Stimulated activated CD4-positive, alpha-beta T cell treated with anti-CD3 and anti-CD28 coated beads, Interleukin-1b, Interleukin-23, amount 100 ng/mL, for 48 hours (primary cell): ENCODE data around the gene LRRN3.
A peak's percentile ranks its signal among the peaks of the same experiment; 100 is the strongest.

Source experiments
- DNase-seq: peaks from one replicate; pipeline ENCODE4 v3.0.0-alpha.2; 2020

Gene LRRN3

DNA sequence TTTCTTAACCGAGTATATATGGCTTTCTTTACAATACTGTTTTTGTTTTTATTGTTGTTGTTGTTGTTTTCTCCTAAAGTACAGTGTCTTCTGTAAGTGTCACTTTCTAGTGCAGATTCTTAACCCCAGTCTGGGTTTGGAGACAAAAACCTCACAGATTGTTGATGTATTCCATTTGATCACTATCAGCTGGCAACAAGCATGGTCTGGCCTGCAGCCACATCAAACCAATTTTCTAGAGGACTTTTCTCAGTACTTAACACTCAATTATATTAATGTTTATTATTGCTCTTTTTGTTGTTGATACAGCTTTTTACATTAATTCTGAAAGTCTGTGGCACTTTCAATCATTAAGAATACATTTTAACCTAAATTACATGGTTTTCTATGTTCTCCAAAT, 17.1 kb downstream of the LRRN3 start:
- no peak for DNase-seq

DNA sequence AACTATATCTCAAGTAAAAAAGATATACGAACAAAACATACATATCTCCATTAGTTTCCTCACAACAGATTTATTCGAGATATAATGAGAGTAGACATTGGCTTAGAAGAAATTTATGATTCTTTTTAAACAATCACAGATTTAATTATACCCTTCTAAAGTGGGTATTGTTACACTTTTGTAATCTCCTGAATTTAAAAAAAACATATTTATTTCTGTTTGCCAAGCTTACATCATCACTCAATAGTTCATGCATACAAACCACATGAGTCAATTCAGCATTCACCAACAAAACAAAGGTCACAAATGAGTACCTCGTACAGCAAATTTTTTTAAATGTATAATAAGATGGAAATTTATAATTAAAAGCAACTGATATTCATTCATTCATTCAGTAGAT, 17.6 kb downstream of the LRRN3 start:
- DNase-seq: no peak

DNA sequence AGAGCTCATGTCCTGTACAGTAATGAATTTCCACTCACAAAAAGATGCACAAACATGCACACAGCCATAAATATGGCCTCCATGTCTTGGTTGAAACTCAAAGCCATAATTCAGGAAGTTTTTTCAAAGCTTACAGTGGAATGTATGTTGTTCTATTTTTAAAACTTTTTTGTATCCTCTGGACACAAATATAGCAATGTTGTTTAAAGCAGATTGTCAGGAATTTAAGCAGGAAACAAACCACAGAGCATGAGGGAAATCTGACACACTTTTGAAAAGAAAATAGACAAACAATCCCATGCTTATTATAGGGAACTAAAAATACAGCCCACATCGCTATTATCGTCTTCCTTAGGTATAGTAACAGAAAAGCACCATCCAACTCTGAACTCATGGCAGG, 21.5 kb downstream of the LRRN3 start:
- DNase-seq: no peak

DNA sequence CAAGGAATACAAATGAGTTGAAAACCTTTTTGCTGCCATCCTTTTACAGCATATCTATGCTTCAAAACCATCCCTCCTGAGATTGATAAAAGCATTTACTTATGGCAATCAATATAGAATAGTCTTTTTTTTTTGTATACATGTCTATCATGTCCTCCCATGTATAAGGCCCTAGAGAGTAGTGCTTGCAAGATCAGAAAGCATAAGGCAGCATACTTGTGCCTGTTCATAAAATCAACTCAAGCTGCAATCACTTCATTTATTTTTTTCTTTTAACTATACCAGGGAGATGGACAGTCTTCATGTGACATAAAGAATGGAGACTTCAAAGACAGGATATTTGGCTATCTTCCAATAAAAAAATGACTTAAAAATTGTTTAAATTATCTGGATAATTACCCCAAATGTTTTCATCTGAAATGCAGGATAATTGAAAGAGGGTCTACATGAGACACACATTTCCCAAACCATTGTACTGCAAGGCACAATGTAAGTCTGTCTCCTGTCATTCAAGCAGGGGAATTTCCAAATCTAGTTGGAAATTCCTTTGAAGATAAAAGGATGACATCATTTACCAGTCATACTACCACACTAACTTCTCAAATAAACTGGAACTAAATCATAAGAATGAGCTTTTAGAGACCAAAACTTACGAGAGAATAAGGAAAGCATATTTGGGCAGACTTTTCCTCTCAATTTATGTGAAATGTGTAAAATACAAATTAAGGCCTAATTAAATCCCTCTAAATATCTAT, 22.5 kb downstream of the LRRN3 start:
- DNase-seq: no peak

DNA sequence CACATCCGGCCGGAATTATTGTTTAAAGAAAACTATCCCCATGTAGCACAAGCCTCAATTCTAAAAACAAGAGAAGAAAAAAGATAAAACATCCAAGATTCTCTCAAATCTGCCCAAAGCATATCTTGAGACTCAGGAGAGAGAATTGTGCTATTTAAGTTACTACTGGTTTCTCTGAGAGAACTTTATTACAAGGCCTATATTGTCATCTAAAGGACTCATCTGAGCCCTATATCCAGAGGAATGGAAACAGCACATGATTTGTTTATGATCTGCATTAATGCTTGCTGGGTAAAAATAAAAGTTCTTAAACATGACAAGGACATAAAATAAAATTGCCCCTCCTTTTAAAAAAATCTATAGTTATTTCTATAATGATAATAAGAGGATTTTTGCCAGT, 25.0 kb downstream of the LRRN3 start:
- DNase-seq: no peak

DNA sequence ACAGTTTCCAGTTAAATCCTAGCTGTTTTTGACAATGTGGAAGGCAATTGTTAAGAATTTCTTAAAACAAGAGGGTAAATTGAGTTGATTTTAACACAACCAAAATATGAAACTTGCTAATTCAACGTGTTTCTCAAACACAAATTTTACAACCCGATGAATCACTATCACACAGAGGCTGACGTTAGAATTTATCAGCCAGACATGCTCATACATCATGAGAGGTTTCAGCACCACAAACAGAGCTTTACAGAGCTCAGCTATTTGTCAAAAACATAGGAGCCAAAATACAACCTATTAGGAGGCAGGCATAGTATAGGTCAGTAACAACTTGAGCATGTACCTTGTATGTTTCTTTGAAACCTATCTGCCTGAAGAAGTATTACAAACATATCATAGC, 36.1 kb downstream of the LRRN3 start:
- DNase-seq: no peak

DNA sequence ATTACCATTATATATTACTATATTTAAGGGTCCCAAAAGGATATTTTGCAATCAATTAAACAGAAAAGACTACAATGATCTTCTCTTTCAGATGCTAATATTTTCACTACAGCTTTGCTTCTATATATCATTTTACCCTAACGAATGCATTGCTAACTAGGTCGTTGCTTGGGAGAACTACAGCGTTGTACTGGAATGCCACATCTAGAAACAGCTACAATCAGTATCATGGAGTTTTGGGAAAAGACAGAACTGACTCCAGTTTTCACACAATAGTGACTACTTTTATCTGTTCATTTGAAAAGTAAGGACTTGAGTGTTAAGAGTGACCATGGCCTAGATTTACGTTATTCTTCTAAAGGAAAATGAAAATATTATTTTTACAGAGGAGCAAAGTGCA, 38.5 kb downstream of the LRRN3 start:
- DNase-seq: no peak

DNA sequence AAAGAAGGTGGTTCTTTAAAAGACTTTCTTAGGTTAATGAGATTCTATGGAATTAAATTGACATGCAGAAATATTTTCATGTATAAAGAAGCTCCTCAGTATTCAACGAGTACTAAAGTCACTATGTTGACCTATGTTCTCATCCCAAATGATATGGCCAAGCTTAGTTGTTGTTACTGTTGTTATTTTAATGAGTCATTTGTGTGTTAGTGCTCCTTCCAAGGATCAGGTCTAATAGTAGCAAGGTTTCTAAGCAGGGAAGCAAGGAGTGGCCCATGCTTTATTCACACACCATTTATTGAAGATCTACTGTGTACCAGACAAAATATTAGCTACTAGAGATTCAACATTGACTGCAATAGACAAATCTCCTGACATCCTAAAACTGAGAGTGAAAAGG, 41.9 kb downstream of the LRRN3 start:
- DNase-seq: no peak

DNA sequence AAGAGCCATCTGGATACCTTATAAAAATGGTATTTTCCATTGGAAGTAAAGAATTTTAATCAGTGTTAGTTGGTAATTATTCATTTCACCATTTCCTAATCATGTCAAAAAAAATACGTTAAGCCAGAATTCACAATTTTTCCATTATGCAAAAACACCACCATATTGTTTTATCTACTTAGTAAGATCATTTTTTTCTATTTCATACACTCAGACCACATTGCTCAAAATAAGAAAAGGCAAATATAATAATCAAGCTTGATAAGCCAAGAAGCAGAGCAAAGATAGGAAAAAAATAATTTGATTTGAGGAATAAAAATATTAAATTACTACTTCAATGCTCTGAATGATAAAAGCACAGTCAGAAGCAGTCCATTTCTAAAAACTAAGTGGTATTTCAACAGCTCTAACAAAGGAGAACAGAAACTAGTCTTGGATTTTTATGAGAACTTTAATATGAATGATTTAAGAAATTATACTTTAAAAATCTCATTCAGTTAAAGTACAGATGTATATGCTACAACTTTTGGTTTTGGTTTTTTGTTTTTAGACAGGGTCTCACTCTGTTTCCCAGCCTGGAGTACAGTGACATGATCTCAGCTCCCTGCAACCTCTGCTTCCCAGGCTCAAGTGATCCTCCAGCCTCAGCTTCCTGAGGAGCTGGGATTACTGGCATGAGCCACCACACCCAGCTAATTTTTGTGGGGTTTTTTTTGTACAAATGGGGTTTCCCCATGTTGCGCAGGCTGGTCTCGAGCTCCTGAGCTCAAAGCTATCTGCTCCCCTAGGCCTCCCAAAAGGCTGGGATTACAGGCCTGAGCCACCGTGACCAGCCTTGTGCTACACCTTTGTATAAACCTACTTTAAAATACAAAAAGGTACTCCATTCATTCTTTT, 46.6 kb downstream of the LRRN3 start:
- peak; percentile 51 for DNase-seq

DNA sequence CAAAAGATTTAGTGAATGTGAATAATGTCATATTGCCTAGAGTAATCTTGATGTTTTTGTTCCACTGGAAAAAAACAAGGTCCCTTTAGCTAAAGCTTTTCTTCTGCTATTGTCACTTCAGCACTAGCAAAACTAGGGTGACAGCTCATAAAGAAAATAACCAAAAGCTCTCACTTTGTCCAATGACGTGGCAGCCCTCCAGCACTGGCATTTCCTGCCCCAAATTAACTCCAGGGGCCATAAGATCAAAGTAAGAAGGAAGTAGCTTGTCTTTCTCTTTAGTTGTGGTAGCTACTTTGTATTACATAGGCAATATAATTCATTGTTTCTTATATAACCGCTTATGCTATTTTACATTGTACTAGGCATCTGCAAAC, 47.3 kb downstream of the LRRN3 start:
- peak; percentile 77 for DNase-seq

DNA sequence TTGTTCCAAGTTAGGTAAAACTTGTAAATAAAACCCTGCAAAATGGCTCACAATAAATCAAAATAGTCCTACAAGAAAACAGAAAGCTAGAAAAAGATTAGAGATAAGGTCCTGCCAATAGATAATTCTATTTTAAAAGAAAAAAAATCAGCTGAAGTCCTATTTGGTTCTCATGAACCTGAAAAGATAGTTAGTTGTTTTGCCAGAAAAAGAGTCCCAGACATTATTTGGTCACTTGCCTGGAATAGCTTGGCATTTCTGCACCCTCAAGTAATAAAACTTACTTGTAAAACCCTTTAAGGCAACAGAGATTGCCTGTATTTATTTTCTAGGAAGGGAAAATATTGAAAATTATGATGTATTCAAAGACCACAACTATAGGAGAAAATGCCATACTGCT, 47.7 kb downstream of the LRRN3 start:
- DNase-seq: no peak

DNA sequence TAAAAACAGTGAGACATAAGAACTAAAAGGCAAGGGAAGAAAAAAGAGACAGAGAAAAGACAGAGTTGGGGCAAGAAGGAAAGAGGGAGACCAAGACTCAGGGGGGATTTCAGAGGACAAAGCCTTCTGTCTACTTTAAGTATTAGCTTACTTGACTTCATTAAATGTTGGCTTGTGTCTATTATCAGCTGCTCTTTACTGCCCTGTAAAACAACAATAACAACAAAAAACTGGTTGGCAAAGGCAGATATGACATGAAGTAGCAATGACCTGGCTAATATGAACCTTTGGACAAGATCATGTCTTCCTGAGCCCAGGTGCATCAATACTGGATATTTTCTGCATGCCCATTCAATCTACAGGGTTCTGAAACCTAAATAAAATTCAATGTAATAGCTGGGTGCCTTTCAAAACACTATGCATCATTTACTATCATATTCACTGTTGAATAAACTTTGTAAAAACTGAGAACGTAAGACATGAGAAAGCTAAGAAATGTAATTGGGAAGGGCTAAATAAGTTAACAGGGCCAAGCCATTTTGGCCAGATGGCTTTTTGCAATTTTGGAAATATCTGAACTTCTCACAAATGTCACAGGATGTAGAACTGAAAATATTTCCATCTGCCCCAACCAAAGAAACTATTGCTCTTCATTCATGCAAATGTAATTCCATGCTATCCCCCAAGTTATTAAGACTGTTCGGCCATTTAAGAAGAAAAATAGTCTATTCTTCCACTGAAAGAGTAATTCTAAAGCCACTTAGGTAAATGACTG, 49.4 kb downstream of the LRRN3 start:
- DNase-seq: no peak

DNA sequence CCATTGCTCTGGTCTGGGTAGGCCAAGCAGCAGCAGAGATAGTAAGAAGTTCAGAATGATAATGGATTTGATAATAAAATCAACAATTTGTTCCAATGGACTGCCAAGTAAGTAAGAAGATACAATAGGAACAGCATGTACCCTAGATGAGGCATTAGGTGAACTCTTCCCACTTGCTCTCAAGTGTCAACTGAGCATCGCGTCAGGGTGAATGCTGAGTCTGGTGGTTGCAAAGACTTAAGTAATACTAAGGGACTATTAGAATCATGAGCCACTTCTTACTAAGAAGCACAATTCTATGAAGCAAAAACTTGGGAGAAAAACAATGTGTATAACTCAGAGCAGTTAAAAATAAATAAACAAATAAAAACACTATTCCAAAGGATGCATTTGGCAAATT, 54.5 kb downstream of the LRRN3 start:
- DNase-seq: no peak

DNA sequence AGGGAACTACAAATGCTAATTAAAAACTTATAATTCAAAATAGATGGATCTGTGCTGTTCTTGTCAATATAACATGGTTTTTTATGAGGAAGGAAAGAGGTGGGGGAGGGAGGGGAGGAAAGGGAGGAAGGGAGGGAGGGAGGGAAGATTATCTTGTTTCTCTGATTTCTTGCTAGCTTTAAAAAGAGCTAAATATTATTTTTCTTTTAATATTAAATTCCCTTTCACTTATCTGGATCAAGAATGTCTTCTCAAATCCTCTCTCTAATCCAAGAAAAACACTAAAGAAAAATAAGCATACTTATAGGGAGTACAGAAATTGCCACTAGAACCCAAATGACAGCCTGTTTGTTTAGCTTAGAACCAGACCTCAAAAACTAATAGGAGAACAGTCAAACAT, 55.2 kb downstream of the LRRN3 start:
- no peak for DNase-seq

DNA sequence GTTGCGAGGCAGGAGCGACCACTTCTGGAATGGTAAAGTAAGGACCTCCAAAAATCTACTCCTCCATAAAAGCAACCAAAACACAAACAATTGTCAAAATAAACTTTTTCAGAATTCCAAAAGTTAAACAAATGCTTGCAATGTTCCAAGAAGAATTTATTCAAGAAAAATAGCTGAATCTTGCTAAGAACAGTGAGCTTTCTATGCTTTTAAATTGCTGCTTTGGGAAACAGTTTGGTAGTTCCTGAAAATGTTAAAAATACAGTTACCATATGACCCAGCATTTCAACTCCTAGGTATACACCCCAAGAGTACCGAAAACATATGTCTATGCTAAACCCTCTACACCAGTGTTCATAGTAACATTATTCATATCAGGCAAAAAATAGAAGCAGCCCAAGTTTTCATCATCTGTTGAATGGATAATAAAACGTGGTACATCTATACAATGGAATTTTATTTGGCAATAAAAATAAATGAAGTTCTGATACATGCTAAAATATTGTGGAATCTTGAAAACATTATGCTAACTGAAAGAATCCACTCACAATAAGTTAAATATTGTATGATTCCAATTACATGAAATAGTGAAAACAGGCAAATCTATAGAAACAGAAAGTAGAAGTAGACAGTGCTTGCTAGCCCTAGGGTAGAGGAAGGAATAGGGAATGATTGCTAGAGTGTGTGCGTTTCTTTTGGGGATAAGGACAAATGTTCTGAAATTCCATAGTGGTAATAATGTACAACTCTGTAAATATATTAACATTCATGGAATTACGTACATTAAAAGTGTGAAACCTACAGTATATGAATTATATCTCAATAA, 57.0 kb downstream of the LRRN3 start:
- no peak for DNase-seq

DNA sequence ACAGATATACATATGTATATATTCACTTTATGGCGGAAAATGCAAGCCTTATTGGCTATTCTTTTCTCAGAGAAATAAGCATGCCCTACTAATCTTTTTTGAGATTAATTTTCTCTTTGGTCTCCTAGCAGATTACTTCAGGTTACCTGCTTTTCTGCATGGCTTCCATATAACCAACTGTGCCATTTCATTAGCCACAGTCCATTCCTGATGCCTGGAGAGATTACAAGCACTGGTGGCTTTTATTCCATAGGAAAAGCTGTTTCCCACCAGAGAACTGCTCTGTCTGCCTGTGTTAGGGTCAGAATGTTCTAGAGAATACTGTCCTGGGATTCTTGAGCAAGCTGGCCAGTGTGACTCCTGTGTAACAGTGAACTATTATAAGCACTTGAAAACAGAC, 59.8 kb downstream of the LRRN3 start:
- DNase-seq: no peak

DNA sequence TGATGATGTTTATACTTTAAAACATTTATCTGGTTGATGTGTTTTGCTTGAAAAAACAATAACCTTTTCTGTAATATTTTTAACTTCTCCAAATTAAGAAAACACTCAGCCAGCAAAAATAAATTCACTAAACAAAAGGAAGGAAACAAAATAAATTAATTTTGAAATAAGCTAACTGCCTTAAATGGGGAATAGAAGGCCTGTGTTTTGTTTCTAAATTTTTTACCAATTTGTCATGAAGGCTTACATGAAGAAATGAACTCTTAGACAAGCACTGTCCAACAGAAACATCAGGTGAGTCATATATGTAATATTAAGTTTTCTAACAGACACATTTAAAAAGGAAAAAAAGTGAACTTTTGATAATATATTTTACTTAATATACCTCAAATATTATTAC, 68.5 kb downstream of the LRRN3 start:
- no peak for DNase-seq

DNA sequence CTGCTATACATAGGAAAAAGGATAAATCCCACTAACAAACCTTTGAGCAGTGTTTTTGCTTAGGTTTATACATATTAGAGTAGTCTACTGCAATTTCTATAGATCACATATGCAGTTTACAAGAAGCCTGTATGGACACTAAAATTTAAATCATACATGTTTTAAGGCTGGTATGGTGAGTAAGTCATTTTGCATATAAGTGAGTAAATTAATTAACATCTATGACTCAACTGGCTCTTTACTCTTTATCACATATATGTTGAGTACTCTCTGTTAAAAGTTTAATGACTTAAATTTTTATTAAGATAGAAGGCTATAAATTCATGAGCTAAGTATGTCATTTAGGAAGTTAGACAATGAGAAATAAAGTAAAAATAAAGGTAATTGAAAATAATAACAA, 69.4 kb downstream of the LRRN3 start:
- no peak for DNase-seq

DNA sequence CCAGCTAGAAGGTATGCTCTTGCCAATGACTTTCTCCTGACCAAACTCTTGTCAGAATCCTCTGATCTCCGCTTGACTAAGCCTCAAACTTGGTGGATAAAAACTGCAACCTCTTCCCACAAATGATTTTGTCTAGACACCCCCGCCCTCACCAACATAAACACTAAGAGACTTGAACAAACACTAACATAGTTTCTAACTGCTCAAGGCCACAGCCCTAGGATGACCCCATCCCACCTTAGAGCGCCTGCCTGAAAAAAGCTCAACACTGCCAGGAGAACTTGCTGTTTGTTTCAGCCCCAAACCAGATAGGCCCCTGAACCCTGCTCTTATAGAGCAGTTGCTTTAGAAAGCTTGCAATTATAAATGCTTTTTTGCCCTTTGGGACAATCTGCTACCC, 71.8 kb downstream of the LRRN3 start:
- no peak for DNase-seq

DNA sequence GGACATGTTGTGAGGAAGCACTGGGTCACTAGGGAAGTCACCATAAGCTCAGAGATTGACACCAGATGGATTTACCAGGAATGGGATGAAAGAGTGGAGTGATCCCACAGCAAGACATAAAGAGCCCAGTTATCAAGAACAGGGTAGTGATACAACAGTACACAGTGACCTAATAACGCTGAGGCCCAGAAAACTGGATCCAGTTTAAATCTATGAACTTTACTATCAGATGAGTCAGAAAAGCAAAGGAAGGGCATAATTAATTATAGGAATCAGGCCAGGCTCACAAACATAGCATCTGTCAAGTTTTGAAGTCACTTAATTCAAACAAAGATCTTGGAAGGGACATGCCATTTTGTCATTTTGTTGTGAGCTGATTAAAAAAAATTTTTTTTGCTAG, 73.5 kb downstream of the LRRN3 start:
- no peak for DNase-seq

DNA sequence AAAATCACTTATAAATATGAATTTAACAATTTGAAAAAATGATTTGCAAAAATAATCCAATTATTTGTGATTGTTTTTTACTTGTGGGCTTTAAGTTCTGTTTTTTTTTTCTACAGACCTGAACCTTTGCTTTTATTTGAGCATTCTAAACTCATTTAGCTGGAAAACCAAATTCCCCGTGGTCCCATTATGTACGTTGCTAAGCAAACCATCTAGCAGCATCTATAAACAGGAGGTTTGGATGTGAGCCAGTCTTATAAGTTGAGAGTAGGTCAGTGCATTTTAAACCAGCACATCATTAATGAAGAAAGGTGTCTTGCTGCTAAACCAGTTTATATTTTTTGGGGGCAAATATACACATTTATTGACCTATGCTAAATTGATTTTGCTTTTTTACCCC, 77.3 kb downstream of the LRRN3 start:
- no peak for DNase-seq

DNA sequence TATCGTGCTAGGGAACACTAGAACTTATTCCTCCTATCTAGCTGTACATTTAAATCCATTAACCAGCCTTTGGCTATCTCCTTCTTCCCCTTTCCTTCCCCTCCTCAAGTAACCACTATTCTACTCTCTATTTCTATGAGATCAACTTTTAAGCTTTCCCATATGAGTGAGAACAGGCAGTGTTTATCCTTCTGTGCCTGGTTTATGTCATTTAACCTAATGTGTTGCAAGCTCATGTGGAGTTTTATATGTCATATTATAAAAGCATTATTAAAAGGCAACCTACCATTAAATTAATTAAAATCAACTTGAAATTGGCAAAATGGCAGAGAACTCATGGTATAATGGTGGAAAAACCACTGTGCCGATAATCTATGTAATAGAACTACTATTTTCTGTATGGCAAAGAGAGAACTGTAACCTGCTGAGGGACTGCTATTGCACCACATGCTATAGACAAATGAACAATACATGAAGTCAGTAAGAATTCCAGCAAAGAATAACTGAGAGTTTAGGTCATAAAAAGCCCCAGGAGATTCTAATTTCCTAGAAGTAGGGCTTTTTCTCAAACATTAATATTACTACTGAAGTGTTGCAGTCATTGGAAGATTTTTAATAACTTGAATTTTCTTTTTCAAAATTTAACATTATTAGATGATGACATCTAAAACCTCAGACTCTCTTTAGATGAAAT, 81.8 kb downstream of the LRRN3 start:
- DNase-seq: no peak
